MCF 10A (cell line): ENCODE measurements around the gene AZIN2. TPM values are rescaled to one million over a fixed set of nuclear protein-coding genes. Genes with fewer than 3 reads are reported as not detected.

Experiments used
- BruUV-seq: library from RNA; stranded (reverse); fragments of 400-500 nt; replicated peaks from 2 replicates; lab custom pipeline; 2021; lab: Mats Ljungman, UMichigan
- CTCF ChIA-PET: fragments of 300-600 bp; sonication (Branson Sonifier 250); formaldehyde crosslinking; extraction: SDS; loops from one replicate; lab custom pipeline; 2021; ENCODE audit warnings: antibody characterized with exemption, inconsistent platforms; lab: Yijun Ruan, JAX
- POLR2A ChIA-PET: fragments of 300-600, 350-650 bp; sonication (Branson Sonifier 250); formaldehyde crosslinking; extraction: SDS; loops from one replicate; lab custom pipeline; 2020; ENCODE audit warnings: antibody characterized with exemption, inconsistent platforms; lab: Yijun Ruan, JAX
- DNase-seq: peaks from one replicate; pipeline ENCODE4 v3.0.0-alpha.2; 2018; ENCODE audit not compliant: unreplicated experiment
- H3K27ac Mint-ChIP-seq: one replicate; pipeline ENCODE4 v1.8.0; 2022; ENCODE audit warnings: mild to moderate bottlenecking, low read depth, mixed read lengths; ENCODE audit not compliant: unreplicated experiment
- H3K27me3 Mint-ChIP-seq: one replicate; pipeline ENCODE4 v1.8.0; 2022; ENCODE audit warnings: mixed read lengths; ENCODE audit not compliant: insufficient read depth, unreplicated experiment
- H3K36me3 Mint-ChIP-seq: one replicate; pipeline ENCODE4 v1.8.0; 2022; ENCODE audit warnings: mild to moderate bottlenecking, moderate library complexity, mixed read lengths; ENCODE audit not compliant: insufficient read depth, unreplicated experiment
- H3K4me1 Mint-ChIP-seq: one replicate; pipeline ENCODE4 v1.8.0; 2022; ENCODE audit warnings: mixed read lengths; ENCODE audit not compliant: insufficient read depth, unreplicated experiment
- H3K4me3 Mint-ChIP-seq: one replicate; pipeline ENCODE4 v1.8.0; 2022; ENCODE audit warnings: mild to moderate bottlenecking, moderate library complexity, mixed read lengths; ENCODE audit not compliant: unreplicated experiment
- H3K9me3 Mint-ChIP-seq: one replicate; pipeline ENCODE4 v1.8.0; 2022; ENCODE audit warnings: mixed read lengths; ENCODE audit not compliant: unreplicated experiment
- CTCF ChIP-seq: fragments of 200-600 bp; IDR thresholded peaks from one replicate; pipeline ENCODE4 v1.8.0; 2022; ENCODE audit warnings: antibody characterized with exemption, mild to moderate bottlenecking; ENCODE audit not compliant: unreplicated experiment
- intact Hi-C: fragments of 100-400 bp; cut with micrococcal nuclease; formaldehyde crosslinking; loops from 2 replicates; pipeline ENCODE4 v1.14.1; 2022
- total RNA-seq: library from RNA; stranded (reverse); gene quantifications from 2 replicates; pipeline ENCODE4 v1.2.3, GENCODE V29; 2022

The AZIN2 gene
- total RNA-seq, 1 experiment from 2014 or later = 1.6 TPM

- peaks cover 6% of the 10 kb centered on the region for H3K4me1 Mint-ChIP-seq
Measured at GRCh38 chr1:33169290-33170055, 88.5 kb downstream of the AZIN2 start.

More at GRCh38 chr1:33169290-33170055, 88.5 kb downstream of the AZIN2 start:
- Mint-ChIP-seq H3K36me3 (no peaks in the 10 kb centered on the region), H3K4me3 (no peak overlapping the region), H3K27me3 (no peaks in the 10 kb centered on the region), H3K9me3 (no peaks in the 10 kb centered on the region), H3K27ac (no peak overlapping the region)
- no peak for DNase-seq
- TF ChIP-seq CTCF = no peak
- intact Hi-C loops = no loop called here
- BruUV-seq = no TSS peak
- POLR2A ChIA-PET = no interaction called here
- CTCF ChIA-PET = interaction anchor here (1.2 kb wide), 1 partner anchor 9 kb away, joined by 4 read pairs; no protein-coding TSS in a partner anchor

Other genes with a start within 250 kb of the AZIN2 start
- not detected in 2 replicates for gene FNDC5, start 210.2 kb upstream of the AZIN2 start, total RNA-seq
- not detected in 2 replicates for gene HPCA, start 194.7 kb upstream of the AZIN2 start, total RNA-seq
- 6.2 and 12.1 TPM in 2 replicates for gene TMEM54, start 179.8 kb upstream of the AZIN2 start, total RNA-seq
- 38.0 and 41.3 TPM in 2 replicates for gene RNF19B, start 116.3 kb upstream of the AZIN2 start, total RNA-seq
- 286 and 390 TPM in 2 replicates for gene AK2, start 44.3 kb upstream of the AZIN2 start, total RNA-seq
- gene TRIM62, start 100.9 kb downstream of the AZIN2 start, total RNA-seq = 2.4 and 2.8 TPM in 2 replicates
- 14.8 and 15.8 TPM in 2 replicates for gene ZNF362, start 175.3 kb downstream of the AZIN2 start, total RNA-seq
- 0.32 TPM in 1 of 2 replicates, not detected in the other for gene A3GALT2, start 239.9 kb downstream of the AZIN2 start, total RNA-seq